ENCODE measurements around the gene EML1. TPM values are rescaled to one million over a fixed set of nuclear protein-coding genes. Genes with fewer than 3 reads are reported as not detected.

Gene EML1
- total RNA-seq, 1 donor from 2014 or later = 28.3 TPM

GRCh38 chr14:99839696-99840095, 46.5 kb downstream of the EML1 start:
- Histone ChIP-seq H3K36me3 (no peaks in the 10 kb centered on the region), H3K27me3 (no peaks in the 10 kb centered on the region), H3K4me3 (no peak overlapping the region), H3K27ac (no peak overlapping the region), H3K4me1 (peaks cover 0 to 3% of the 10 kb centered on the region in 2 donors), H3K9me3 (no peaks in the 10 kb centered on the region)
- no peak for TF ChIP-seq CTCF (IDR thresholded peaks at IDR 0.05)
- no peak for DNase-seq (ENCODE audit: low spot score in 2 of 2)
- intact Hi-C loops (cut with DNase I) = no loop called here

- H3K9me3 ChIP-seq = no peaks in the 10 kb centered on the region
- no peaks in the 10 kb centered on the region for H3K36me3 ChIP-seq
- no peak overlapping the region for H3K27ac ChIP-seq
- no peaks in the 10 kb centered on the region for H3K27me3 ChIP-seq
- no peak overlapping the region for H3K4me3 ChIP-seq
- no peak for DNase-seq (ENCODE audit: low spot score in 2 of 2)
- no peak for TF ChIP-seq CTCF (IDR thresholded peaks at IDR 0.05)
- H3K4me1 ChIP-seq = peaks cover 0 to 3% of the 10 kb centered on the region in 2 donors
- intact Hi-C loops (cut with DNase I) = no loop called here
Observed at GRCh38 chr14:99840265-99840664, 47.1 kb downstream of the EML1 start.

- no peaks in the 10 kb centered on the region for H3K9me3 ChIP-seq
- DNase-seq (ENCODE audit: low spot score in 2 of 2) = no peak
- no peaks in the 10 kb centered on the region for H3K36me3 ChIP-seq
- H3K27me3 ChIP-seq = no peaks in the 10 kb centered on the region
- no peak overlapping the region for H3K27ac ChIP-seq
- no peak for TF ChIP-seq CTCF (IDR thresholded peaks at IDR 0.05)
- peaks cover 0 to 3% of the 10 kb centered on the region in 2 donors for H3K4me1 ChIP-seq
- no peak overlapping the region for H3K4me3 ChIP-seq
- intact Hi-C loops (cut with DNase I) = no loop called here
Observed at GRCh38 chr14:99840774-99841305, 47.6 kb downstream of the EML1 start.

- no peak for TF ChIP-seq CTCF (IDR thresholded peaks at IDR 0.05)
- Histone ChIP-seq H3K4me1 (peaks cover 0 to 3% of the 10 kb centered on the region in 2 donors), H3K27ac (no peak overlapping the region), H3K36me3 (no peaks in the 10 kb centered on the region), H3K4me3 (no peak overlapping the region), H3K9me3 (no peaks in the 10 kb centered on the region), H3K27me3 (no peaks in the 10 kb centered on the region)
- intact Hi-C loops (cut with DNase I) = no loop called here
- no peak for DNase-seq (ENCODE audit: low spot score in 2 of 2)
Observed at GRCh38 chr14:99841436-99842071, 48.3 kb downstream of the EML1 start.

GRCh38 chr14:99842141-99842540, 48.9 kb downstream of the EML1 start:
- no peak for TF ChIP-seq CTCF (IDR thresholded peaks at IDR 0.05)
- H3K9me3 ChIP-seq = peaks cover 4 to 6% of the 10 kb centered on the region in 2 donors
- H3K27ac ChIP-seq = no peak overlapping the region
- DNase-seq (ENCODE audit: low spot score in 2 of 2) = no peak
- no peaks in the 10 kb centered on the region for H3K27me3 ChIP-seq
- peaks cover 0 to 3% of the 10 kb centered on the region in 2 donors for H3K4me1 ChIP-seq
- H3K36me3 ChIP-seq = no peaks in the 10 kb centered on the region
- H3K4me3 ChIP-seq = no peak overlapping the region
- intact Hi-C loops (cut with DNase I) = no loop called here

Data from ascending aorta (tissue), 2 donors.